Endothelial cell (in vitro differentiated cells): ENCODE results near the gene TMEM247. TPM values are rescaled to one million over a fixed set of nuclear protein-coding genes. Genes with fewer than 3 reads are reported as not detected.

Experiments used
- DNase-seq: peaks from one replicate; pipeline ENCODE4 v3.0.0; 2021; ENCODE audit warnings: low spot score
- H3K27ac Mint-ChIP-seq: one replicate; pipeline ENCODE4 v1.8.0; 2021; ENCODE audit warnings: mixed read lengths, inconsistent platforms; ENCODE audit not compliant: unreplicated experiment
- H3K27me3 Mint-ChIP-seq: one replicate; pipeline ENCODE4 v1.8.0; 2021; ENCODE audit warnings: mild to moderate bottlenecking, moderate library complexity, mixed read lengths, inconsistent platforms; ENCODE audit not compliant: unreplicated experiment
- H3K36me3 Mint-ChIP-seq: one replicate; pipeline ENCODE4 v1.8.0; 2021; ENCODE audit warnings: mild to moderate bottlenecking, low read depth, mixed read lengths, inconsistent platforms; ENCODE audit not compliant: unreplicated experiment
- H3K4me1 Mint-ChIP-seq: one replicate; pipeline ENCODE4 v1.8.0; 2021; ENCODE audit warnings: mild to moderate bottlenecking, mixed read lengths, inconsistent platforms; ENCODE audit not compliant: unreplicated experiment
- H3K4me3 Mint-ChIP-seq: one replicate; pipeline ENCODE4 v1.8.0; 2021; ENCODE audit warnings: mild to moderate bottlenecking, mixed read lengths, inconsistent platforms; ENCODE audit not compliant: unreplicated experiment
- H3K9me3 Mint-ChIP-seq: one replicate; pipeline ENCODE4 v1.8.0; 2021; ENCODE audit warnings: mixed read lengths, inconsistent platforms; ENCODE audit not compliant: unreplicated experiment
- CTCF ChIP-seq: fragments of 200-600 bp; sonication (generic); IDR thresholded peaks from one replicate; pipeline ENCODE4 v1.5.0; 2021; ENCODE audit warnings: antibody characterized with exemption; ENCODE audit not compliant: unreplicated experiment
- total RNA-seq: library from RNA; stranded (reverse); fragmentation: NEBNext Ultra II Directional; extraction: Animal tissue kit (Norgen Biotek cat#: 25700); gene quantifications from one replicate; pipeline ENCODE4 v1.2.1, GENCODE V29; 2021; ENCODE audit not compliant: unreplicated experiment

TMEM247 gene
- total RNA-seq, 1 donor from 2014 or later, result not detected

GRCh38 chr2:46514738-46515137 lies 35.4 kb downstream of the TMEM247 start:
- no peaks in the 10 kb centered on the region for H3K9me3 Mint-ChIP-seq
- DNase-seq, result no peak
- no peak overlapping the region for H3K27ac Mint-ChIP-seq

GRCh38 chr2:46517485-46517884 lies 38.1 kb downstream of the TMEM247 start:
- TF ChIP-seq CTCF, result no peak
- H3K36me3 Mint-ChIP-seq, result peaks cover 4% of the 10 kb centered on the region
- H3K9me3 Mint-ChIP-seq, result no peaks in the 10 kb centered on the region
- no peak overlapping the region for H3K27ac Mint-ChIP-seq
- DNase-seq, result no peak
- peaks cover 1% of the 10 kb centered on the region for H3K27me3 Mint-ChIP-seq
- H3K4me3 Mint-ChIP-seq, result no peak overlapping the region
- H3K4me1 Mint-ChIP-seq, result peaks cover 3% of the 10 kb centered on the region

More at GRCh38 chr2:46514738-46515137, 35.4 kb downstream of the TMEM247 start:
- TF ChIP-seq CTCF, result no peak
- Mint-ChIP-seq H3K27me3 (peaks cover 1% of the 10 kb centered on the region), H3K4me3 (no peak overlapping the region), H3K36me3 (peaks cover 4% of the 10 kb centered on the region), H3K4me1 (peaks cover 3% of the 10 kb centered on the region)

GRCh38 chr2:46518861-46519260 lies 39.5 kb downstream of the TMEM247 start:
- no peak overlapping the region for H3K4me3 Mint-ChIP-seq
- peaks cover 4% of the 10 kb centered on the region for H3K36me3 Mint-ChIP-seq
- H3K27me3 Mint-ChIP-seq, result peaks cover 1% of the 10 kb centered on the region
- peaks cover 3% of the 10 kb centered on the region for H3K4me1 Mint-ChIP-seq
- no peak for TF ChIP-seq CTCF
- H3K9me3 Mint-ChIP-seq, result no peaks in the 10 kb centered on the region
- DNase-seq, result no peak
- no peak overlapping the region for H3K27ac Mint-ChIP-seq

- Mint-ChIP-seq H3K4me1 (peaks cover 3% of the 10 kb centered on the region), H3K4me3 (no peak overlapping the region), H3K27me3 (peaks cover 1% of the 10 kb centered on the region), H3K27ac (no peak overlapping the region), H3K36me3 (peaks cover 4% of the 10 kb centered on the region), H3K9me3 (no peaks in the 10 kb centered on the region)
- no peak for DNase-seq
- TF ChIP-seq CTCF, result no peak
Measured at GRCh38 chr2:46519265-46519664, 39.9 kb downstream of the TMEM247 start.

GRCh38 chr2:46520130-46520711 lies 40.9 kb downstream of the TMEM247 start:
- peaks cover 1% of the 10 kb centered on the region for H3K27me3 Mint-ChIP-seq
- no peak for DNase-seq
- H3K4me3 Mint-ChIP-seq, result no peak overlapping the region
- no peak overlapping the region for H3K27ac Mint-ChIP-seq
- H3K9me3 Mint-ChIP-seq, result no peaks in the 10 kb centered on the region
- no peak for TF ChIP-seq CTCF
- peaks cover 3% of the 10 kb centered on the region for H3K4me1 Mint-ChIP-seq
- peaks cover 3% of the 10 kb centered on the region for H3K36me3 Mint-ChIP-seq
